ENCODE results near the gene MTA3.
"Not testable (repeated sequence)": the region's sequence is repeated elsewhere in the genome, so short reads cannot be mapped to it uniquely, and the experiment has no call there.

The MTA3 gene

DNA sequence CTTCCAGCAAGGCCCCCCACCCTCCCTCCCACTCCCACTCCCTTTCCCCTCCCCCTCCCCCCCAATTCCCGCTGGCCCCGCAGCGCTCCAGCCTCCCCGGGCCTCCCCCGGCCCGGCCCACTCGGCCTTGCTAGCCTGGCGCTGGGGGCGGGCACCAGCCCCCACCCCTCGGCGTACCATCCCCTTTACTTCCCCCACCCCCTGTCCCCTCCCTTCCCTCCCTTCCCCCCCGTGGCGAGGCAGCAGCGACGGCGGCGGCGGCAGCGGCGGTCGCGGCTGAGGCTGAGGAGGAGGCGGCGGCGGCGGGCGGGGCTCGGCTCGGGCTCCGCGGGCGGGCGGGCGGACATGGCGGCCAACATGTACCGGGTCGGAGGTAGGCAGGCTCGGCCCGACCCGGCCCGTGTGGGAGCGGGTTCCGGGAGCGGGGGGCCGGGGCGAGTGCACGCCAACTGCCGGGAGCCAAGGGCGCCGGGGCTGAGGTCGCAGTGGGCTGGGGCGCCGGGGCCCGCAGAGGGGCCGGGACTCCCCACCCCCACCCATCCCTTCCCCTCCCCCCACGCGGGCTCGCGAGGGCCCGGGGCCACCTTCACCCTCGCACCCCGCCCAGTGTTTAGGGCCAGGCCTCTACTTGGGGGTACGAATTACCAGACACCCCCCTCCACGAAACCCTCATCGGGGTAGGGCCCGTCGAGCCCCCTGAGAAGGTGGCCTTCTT, at the start of gene MTA3:
Gene MTA3 (plus strand): TSS at position 232 of the 715 bp plus-strand sequence. CDS start 114 bp downstream, at position 346.
- peak; percentile 48 for DNase-seq (ENCODE audit: insufficient read length, low spot score)
- FAIRE-seq: peak; percentile 20

DNA sequence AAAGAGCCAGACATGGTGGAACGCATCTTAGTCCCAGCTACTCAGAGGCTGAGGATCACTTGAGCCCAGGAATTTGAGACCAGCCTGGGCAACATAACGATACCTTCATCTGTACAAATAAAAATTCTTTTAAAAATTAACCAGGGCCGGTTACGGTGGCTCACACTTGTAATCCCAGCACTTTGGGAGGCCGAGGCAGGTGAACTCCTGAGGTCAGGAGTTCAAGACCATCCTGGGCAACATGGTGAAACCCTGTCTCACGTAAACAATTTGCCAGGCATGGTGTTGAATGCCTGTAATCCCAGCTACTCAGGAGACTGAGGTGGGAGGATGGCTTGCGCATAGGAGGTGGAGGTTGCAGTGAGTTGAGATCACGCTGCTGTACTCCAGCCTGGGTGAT, 48.8 kb upstream of the MTA3 start:
- FAIRE-seq (no peak), DNase-seq (ENCODE audit: insufficient read length, low spot score) (no peak)

DNA sequence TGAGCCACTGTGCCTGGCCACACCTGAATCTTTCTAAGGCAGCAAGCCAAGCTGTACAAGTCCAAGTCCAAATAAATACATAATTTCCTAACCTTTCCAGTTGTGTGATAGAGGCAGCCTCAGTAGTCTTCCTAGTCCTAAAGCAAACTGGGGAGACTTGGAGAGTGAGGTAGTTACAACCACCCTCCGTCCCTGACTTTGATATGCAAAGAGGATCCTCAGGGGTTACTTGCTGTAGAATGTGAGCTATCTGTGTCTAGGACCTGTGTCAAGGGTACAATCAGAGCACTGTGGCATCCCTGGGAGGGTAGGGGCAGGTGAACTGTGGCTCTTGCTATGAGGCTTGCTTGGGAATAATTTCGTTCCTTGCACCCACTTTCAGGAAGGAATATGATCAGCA, 46.4 kb upstream of the MTA3 start:
- FAIRE-seq: no peak
- DNase-seq (ENCODE audit: insufficient read length, low spot score): no peak

DNA sequence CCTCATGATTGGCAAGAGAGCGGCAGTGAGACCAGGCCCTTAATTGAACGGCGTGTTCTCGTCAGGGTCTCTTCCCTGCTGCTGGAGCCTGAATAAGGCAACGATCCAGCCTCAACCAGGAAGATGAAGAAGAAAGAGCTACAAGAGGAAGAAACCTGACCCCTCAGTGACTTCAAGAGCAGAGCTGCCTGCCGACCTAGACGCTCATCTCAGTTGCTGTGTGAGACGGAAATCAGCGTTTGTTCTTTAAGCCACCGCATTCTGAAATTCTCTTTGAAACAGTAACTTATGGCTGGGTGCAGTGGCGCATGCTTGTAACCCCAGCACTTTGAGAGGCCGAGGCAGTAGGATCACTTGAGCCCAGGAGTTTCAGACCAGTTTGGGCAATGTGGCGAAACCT, 45.1 kb upstream of the MTA3 start:
- FAIRE-seq (no peak), DNase-seq (ENCODE audit: insufficient read length, low spot score) (no peak)

DNA sequence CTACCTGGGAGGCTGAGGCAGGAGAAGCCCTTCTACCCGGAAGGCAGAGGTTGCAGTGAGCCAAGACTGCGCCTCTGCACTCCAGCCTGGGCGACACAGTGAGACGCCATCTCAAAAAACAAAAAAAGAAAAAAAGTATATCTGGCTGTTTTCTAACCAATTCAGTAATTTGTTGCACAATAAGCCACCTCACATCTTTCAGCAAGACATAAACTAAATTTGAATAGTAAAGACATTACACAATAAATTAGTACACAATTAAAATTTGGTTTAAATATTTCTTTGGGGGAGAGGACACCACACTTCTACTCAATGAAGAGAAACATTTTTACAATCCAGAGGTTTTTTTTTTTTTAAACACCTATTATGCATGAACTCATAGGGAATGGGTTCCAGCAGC, 36.0 kb upstream of the MTA3 start:
- DNase-seq (ENCODE audit: insufficient read length, low spot score) (no peak), FAIRE-seq (no peak)

DNA sequence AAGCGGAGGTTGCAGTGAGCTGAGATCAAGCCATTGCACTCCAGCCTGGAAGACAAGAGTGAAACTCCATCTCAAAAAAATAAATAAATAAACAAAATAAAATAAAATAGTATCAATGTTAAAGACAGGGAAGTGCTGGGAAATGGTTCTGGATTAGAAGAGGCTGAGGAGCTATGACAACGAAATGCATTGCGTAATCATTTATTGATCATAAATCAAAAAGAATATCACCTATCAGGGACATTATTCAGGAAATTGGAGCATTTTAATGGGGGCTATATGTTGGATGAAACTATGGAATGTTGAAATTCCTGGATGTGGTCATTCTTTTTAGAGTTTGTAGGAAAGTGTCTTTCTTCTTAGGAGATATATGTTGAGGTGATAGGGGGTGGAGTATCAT, 30.9 kb upstream of the MTA3 start:
- FAIRE-seq: no peak

DNA sequence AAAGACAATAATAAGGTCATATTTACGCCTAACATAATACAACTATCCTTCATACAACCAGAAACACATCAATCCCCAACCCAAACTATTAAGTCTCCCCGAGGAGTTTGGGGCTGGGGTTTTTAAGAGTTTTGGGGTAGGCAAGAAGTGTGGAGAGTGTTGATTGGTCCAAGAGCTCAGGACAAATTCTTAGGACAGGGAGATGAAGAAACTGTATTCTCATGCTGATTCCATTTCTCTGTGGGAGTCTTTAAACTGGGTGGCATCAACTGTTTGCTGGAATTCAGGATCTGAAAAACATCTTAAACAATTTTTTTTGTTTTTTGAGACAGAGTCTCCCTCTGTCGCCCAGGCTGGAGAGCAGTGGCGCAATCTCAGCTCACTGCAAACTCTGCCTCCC, 25.6 kb upstream of the MTA3 start:
- DNase-seq (ENCODE audit: insufficient read length, low spot score) (no peak), FAIRE-seq (no peak)

More for the DNA sequence above, 30.9 kb upstream of the MTA3 start:
- no peak for DNase-seq (ENCODE audit: insufficient read length, low spot score)

DNA sequence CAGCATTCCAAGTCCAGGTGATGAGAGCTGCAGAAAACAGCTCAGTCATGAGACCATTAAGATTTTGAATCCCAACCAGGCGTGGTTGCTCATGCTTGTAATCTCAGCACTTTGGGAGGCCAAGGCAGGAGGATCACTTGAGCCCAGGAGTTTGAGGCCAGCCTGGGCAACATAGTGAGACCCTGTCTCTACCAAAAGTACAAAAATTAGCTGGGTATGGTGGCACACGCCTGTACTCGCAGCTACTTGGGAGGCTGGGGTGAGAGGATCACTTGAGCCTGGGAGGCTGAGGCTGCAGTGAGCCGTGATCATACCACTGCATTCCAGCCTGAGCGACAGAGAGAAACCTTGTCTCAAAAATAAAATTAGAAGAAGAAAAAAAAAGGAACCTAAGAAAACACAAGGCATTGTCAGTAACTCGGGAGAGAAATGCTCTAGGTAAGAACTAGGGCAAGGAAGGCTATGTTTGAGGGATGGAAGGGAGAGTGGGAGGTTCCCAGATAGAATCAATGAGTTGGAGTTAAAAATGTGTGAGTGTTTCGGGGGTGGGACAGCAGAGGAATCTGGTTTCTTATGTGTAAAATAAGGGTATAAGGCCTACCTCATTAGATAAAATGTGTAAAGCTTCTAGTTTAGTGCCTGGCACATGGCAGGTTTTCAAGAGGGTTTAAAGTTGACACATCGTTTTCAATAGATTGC, 23.3 kb upstream of the MTA3 start:
- FAIRE-seq: no peak
- DNase-seq (ENCODE audit: insufficient read length, low spot score): no peak

DNA sequence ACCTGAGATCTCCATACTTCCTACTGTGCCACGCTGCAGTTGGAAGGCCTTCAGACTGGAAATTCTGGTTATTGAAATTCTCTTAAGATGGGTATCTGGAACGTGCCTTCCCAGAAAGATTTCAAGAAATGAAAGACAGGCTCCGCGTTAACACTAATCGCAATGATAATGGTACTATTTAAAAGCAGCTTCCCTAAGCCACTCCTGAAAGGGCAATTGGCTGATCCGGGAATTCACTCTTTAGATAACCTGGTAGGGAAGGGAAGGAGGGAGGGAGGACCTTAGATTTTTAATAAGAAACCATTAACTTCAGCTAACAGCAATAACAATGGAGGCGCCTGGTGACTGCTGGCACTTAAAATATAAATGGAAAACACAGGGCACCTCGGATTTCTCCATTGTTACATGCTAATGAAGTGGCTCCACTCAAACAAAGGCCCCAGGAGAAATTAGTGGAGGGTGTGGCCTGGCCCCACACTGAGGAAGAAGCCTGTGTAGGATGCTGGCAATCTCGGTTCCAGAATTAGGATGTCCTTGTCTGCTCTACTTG, 22.5 kb upstream of the MTA3 start:
- DNase-seq (ENCODE audit: insufficient read length, low spot score) (no peak), FAIRE-seq (no peak)

DNA sequence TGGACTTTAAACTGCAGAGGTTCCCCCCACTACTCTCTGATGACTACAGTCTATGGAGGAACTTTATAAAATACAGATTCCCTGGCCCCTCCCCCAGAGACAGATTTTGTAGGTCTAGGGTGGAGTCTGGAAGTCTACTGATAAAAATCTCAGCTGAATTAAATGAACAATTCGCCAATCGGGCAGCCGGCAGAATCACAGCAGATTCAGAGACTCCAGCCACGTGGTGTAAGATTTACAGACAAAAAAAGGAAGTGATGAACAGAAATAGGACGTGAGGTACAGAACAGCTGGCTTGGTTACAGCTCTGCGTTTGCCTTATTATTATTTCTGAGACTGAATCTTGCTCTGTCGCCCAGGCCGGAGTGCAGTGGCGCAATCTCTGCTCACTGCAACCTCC, 21.4 kb upstream of the MTA3 start:
- DNase-seq (ENCODE audit: insufficient read length, low spot score) (no peak), FAIRE-seq (no peak)

DNA sequence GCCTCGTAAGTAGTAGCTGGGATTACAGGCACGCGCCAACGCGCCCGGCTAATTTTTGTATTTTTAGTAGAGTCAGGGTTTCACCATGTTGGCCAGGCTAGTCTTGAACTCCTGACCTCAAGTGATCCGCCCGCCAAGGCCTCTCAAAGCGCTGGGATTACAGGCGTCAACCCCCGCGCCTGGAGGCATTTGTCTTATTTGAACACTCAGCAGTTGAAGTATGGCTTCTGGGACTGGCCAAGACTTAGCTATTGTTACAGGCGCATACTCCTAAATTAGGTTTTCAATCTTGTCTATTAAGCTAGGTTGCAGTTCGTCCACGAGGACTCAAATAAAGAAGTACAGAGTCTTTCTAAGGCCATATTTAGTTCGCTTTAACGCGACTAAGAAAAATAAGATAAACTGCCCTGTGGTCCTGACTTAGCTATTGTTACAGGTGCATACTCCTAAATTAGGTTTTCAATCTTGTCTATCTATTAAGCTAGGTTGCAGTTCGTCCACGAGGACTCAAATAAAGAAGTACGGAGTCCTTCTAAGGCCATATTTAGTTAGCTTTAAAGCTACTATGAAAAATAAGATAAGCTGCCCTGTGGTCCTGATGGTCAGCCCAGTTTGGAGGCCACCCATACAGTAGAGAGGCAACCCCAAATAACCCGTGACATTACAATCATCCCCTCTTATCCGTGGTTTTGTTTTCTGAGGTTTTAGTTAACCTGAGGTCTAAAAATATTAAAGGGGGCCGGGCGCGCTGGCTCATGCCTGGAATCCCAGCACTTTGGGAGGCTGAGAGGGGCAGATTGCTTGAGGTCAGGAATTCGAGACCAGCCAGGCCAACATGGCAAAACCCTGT, 20.8 kb upstream of the MTA3 start:
- FAIRE-seq (no peak), DNase-seq (ENCODE audit: insufficient read length, low spot score) (no peak)

DNA sequence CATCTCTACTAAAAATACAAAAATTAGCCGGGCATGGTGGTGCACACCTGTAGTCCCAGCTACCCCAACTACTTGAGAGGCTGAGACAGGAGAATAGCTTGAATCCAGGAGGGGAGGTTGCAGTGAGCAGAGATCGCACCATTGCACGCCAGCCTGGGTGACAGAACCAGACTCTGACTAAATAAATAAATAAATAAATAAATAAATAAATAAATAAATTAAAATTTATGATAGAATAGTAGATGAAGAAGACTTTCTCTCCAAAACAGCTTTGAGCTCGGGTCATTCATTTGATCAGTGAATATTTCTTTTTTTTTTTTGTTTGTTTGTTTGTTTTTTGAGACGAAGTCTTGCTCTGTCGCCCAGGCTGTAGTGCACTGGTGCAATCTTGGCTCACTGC, 17.6 kb upstream of the MTA3 start:
- FAIRE-seq: no peak
- DNase-seq (ENCODE audit: insufficient read length, low spot score): no peak

DNA sequence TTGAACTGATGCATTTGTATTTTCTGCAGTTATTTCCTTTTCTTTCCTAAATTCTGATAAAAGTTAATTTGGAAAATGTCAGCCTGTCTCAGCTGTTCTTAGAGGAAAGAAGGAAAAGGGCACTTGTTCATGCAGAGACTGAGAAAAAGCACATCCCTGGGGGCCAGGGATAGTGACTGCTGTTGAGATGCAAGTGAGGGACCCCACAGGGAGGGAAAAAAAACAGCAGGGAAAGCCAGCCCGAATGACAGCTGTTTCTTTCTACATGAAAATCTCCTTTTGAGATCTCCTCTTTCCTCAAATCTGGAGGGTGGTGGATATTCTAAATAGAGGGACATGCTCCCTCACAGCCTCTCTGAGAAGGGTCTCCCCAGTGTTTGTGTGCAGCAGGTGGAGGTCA, 14.0 kb upstream of the MTA3 start:
- DNase-seq (ENCODE audit: insufficient read length, low spot score): no peak
- FAIRE-seq: no peak

DNA sequence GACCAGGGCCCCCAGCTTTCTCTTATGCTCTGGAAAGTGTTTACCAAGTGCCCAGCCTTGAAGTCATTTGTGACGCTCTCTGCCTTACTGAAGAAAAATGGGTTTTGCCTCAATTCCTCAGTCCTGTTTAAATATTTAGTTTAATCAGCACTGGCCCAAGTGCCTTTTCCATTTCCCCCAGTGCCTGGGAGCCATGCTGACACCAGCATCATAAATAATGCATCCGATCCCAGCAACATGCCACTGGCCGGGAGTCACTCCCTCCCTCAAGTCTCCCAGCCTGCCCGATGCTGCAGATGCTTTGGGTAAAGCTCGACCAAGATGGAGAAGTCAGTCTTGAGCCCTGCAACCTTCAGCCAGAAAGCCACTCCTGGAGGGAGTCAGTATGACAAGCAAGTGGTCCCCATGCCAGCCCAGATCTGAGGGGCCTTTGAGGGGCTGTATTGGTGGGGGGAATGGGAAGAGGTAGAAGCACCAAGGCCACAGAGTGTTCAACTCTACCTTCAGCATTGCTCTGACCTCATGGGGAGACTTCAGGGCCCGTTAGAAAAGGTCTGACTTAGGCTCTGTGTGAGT, 12.0 kb upstream of the MTA3 start:
- no peak for DNase-seq (ENCODE audit: insufficient read length, low spot score)

DNA sequence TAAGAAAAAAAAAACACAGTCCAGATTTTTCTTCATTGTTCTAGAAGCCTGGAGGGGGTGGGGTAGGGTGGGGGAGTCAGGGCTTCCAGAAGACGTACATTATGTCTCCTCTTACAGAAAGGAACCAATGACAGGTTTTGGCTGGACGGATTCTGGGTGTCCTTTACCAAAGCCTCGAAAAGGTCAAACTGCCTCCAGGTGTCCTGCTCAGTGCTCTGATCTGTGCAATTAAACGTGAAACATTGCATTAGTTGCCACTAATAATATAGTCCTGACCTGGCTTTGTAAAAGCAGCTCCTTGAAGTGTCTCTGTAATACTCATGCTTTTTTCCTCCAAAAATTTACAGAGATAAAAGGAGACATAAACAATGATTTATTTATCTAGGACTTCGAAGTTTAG, 11.1 kb upstream of the MTA3 start:
- no peak for FAIRE-seq

More for the DNA sequence above, 12.0 kb upstream of the MTA3 start:
- FAIRE-seq: no peak

DNA sequence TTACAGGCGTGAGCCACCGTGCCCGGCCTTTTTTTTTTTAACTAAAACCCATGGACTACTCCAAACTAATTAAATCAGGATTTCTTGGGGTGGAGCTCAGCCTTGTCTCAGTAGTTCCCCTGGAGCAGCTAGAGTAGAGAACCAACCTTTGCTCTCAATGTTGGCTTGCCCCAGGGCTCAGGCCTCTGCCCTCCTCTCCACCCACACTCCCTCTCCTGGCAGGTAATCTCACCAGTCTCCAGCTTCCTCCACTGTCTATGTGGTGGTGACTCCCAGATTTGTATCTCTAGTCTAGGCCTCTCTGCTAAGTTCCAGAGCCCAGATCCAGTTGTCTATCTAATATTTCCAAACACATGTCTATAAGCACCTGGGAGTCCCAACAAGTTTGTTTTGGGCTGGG, 9.6 kb upstream of the MTA3 start:
- DNase-seq (ENCODE audit: insufficient read length, low spot score) (no peak), FAIRE-seq (no peak)

More for the DNA sequence above, 11.1 kb upstream of the MTA3 start:
- DNase-seq (ENCODE audit: insufficient read length, low spot score): no peak

DNA sequence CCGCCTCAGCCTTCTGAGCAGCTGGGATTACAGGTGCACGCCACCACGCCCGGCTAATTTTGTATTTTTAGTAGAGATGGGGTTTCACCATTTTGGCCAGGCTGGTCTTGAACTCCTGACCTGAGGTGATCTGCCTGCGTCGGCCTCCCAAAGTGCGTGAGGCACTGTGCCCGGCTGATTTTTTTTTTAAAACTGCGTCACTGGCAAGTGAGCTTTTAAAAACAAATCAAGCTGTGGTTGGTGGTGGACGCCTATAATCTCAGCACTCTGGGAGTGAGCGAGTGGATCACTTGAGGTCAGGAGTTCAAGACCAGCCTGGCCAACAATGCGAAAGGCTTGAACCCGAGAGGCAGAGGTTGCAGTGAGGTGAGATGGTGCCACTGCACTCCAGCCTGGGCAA, 8.3 kb upstream of the MTA3 start:
- DNase-seq (ENCODE audit: insufficient read length, low spot score); FAIRE-seq: not testable (repeated sequence)

DNA sequence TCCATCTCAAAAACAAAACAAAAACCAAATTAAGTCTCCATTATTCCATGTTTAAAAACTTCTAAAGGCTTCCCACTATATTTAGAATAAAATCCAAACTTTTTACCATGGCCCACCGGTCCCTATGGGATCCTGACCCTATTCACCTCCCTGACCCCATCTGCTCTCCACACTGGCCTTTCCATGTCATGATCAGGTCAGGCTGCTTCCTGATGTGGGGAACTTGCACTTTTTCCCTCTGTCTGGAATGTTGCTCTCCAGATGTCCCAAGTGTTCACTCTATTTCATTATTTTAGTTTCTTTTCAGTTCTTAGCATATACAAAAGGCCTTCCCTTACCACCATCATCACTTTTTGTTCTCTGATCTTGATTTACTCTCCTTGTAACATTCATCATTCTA, 7.5 kb upstream of the MTA3 start:
- no peak for DNase-seq (ENCODE audit: insufficient read length, low spot score)
- FAIRE-seq: no peak

DNA sequence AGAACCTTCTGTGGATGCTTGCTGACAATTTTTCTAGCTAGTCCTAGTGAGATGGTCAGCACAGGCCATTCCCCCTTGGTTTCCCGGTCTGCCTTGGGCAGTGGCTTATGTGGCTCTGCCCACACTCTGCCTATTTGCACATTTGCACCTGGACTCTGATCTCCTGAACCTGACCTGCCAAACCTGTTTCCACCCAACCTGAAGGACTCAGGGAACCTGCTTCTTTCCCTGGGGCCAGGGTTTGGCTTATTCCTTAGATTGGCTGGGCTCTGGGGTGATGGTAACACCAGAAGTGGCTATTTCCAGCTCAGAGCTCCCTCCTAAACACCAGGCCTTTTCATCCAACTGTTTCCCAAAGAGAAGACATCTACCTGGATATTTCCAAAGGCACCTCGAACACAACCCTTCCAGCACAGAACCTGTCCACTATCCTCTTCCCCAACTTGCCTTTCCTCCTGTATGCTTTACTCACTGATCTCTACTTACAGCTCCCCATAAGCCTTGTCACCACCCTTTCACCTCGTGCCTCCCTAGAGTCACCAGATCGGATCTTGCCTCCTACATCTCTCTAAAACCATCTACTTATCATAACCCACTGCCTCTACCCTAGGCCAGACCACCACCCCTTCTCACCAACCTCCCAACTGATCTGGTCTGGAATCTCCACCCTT, 5.8 kb upstream of the MTA3 start:
- DNase-seq (ENCODE audit: insufficient read length, low spot score): no peak
- FAIRE-seq: no peak

DNA sequence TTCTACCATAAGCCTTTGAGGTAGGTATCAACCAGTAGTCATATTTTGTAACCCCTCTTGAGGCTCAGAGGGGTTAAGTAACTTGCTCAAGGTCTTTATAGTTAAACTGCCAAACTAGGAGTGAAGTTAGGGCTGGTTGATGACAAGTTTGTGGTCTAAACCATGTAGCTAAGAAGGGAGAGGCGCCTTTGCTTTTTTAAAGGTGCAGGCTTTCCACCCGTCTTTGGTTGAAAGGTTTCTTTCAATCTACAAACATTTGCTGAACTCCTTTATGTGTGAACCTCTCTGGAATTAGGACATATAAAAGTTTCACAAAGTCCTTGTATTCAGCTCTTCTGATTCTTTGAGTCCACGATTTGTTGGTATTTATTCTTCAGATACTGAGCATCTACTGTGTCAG, 2.4 kb upstream of the MTA3 start:
- FAIRE-seq (no peak), DNase-seq (ENCODE audit: insufficient read length, low spot score) (no peak)

Measured in HTR-8/SVneo (cell line).